NCI-H2171 treated with DMSO at 0.1 percent for 48 hours (cell line): ENCODE results near the gene BTG3.

ENCODE experiments used
- DNase-seq: peaks from one replicate; lab custom pipeline; 2025; lab: John Stamatoyannopoulos, UW

The BTG3 gene

GRCh38 chr21:17612565-17613241, at the start of gene BTG3:
BTG3 (minus strand) TSS chr21:17612901; CDS start chr21:17609144, 3,757 bp downstream.
- peak; percentile 59 for DNase-seq

GRCh38 chr21:17660862-17661261, 48.2 kb upstream of the BTG3 start:
- no peak for DNase-seq

- DNase-seq, result no peak
Measured at GRCh38 chr21:17660452-17660851, 47.8 kb upstream of the BTG3 start.

- DNase-seq, result no peak
Measured at GRCh38 chr21:17658931-17659330, 46.2 kb upstream of the BTG3 start.

GRCh38 chr21:17651526-17651925, 38.8 kb upstream of the BTG3 start:
- DNase-seq, result no peak

GRCh38 chr21:17650292-17650691, 37.6 kb upstream of the BTG3 start:
- no peak for DNase-seq

- no peak for DNase-seq
Measured at GRCh38 chr21:17646790-17647189, 34.1 kb upstream of the BTG3 start.

- no peak for DNase-seq
Measured at GRCh38 chr21:17644186-17644585, 31.5 kb upstream of the BTG3 start.

GRCh38 chr21:17640821-17641220, 28.1 kb upstream of the BTG3 start:
- no peak for DNase-seq

GRCh38 chr21:17636711-17637110, 24.0 kb upstream of the BTG3 start:
- DNase-seq, result no peak

GRCh38 chr21:17631195-17631594, 18.5 kb upstream of the BTG3 start:
- DNase-seq, result no peak

- no peak for DNase-seq
Measured at GRCh38 chr21:17622018-17622417, 9.3 kb upstream of the BTG3 start.

GRCh38 chr21:17616831-17617230, 4.1 kb upstream of the BTG3 start:
- no peak for DNase-seq

GRCh38 chr21:17613242-17613676, 558 bp upstream of the BTG3 start:
- no peak for DNase-seq

GRCh38 chr21:17612023-17612564, 607 bp downstream of the BTG3 start:
- peak; percentile 35 for DNase-seq

GRCh38 chr21:17611414-17612022, 1.2 kb downstream of the BTG3 start:
- DNase-seq, result peak; percentile 66

- DNase-seq, result no peak
Measured at GRCh38 chr21:17610911-17611310, 1.8 kb downstream of the BTG3 start.

- no peak for DNase-seq
Measured at GRCh38 chr21:17609681-17610080, 3.0 kb downstream of the BTG3 start.

GRCh38 chr21:17607684-17608083, 5.0 kb downstream of the BTG3 start:
- no peak for DNase-seq

- no peak for DNase-seq
Measured at GRCh38 chr21:17602874-17603273, 9.8 kb downstream of the BTG3 start.

- DNase-seq, result no peak
Measured at GRCh38 chr21:17598437-17598836, 14.3 kb downstream of the BTG3 start.

- no peak for DNase-seq
Measured at GRCh38 chr21:17597680-17598079, 15.0 kb downstream of the BTG3 start.

GRCh38 chr21:17590430-17590829, 22.3 kb downstream of the BTG3 start:
- DNase-seq, result no peak
